GM12873 (cell line): ENCODE measurements around the gene GPR139.
A peak's percentile ranks its signal among the peaks of the same experiment; 100 is the strongest.

Experiments
- TF ChIP-seq, protein P1 (sequence below): IDR thresholded peaks from 2 replicates; pipeline ENCODE4 v1.5.1; 2012; ENCODE audit warnings: low read depth, mild to moderate bottlenecking, moderate library complexity, low read length, control low read depth; ENCODE audit not compliant: insufficient read depth; ENCODE audit errors: missing control alignments

Gene GPR139

DNA sequence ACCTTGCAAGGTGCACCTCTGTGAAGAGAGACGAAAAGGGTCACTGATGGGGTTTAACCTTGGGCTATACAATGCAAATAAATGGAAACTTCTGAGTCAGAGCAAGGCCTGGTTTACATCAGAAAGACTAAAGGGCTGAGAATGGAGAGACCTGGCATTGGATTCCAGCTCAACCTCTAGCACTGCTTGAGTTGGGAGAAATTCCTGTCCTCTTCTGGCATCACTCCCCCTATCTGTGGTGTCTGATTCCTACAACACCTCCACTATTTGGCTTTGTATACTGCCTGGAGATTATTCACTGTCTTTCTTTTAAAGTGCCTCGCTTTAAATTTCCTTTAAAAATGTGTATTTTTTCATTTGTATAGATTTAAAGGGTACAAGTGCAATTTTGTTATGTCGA is 68.8 kb downstream of the GPR139 start:
- TF ChIP-seq, protein P1, sequence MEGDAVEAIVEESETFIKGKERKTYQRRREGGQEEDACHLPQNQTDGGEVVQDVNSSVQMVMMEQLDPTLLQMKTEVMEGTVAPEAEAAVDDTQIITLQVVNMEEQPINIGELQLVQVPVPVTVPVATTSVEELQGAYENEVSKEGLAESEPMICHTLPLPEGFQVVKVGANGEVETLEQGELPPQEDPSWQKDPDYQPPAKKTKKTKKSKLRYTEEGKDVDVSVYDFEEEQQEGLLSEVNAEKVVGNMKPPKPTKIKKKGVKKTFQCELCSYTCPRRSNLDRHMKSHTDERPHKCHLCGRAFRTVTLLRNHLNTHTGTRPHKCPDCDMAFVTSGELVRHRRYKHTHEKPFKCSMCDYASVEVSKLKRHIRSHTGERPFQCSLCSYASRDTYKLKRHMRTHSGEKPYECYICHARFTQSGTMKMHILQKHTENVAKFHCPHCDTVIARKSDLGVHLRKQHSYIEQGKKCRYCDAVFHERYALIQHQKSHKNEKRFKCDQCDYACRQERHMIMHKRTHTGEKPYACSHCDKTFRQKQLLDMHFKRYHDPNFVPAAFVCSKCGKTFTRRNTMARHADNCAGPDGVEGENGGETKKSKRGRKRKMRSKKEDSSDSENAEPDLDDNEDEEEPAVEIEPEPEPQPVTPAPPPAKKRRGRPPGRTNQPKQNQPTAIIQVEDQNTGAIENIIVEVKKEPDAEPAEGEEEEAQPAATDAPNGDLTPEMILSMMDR = peak; percentile 19

DNA sequence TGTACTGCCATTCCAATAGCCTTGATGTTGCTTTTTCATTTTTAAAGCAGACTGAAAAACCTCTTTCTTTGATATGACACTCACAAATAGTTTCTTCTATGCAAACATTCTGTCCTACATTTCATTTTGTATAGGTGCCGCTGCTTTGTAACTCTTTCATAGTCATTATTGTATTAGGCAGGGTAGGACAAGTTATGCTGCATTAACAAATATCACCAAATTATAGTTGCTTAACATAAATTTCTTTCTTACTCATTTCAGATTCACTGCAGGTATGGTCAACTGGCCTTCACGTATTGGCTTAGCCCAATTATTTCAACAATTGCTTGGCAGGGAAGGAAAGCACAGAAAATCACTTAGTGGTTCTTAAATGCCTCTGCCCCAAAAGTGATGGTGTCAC is 70.8 kb downstream of the GPR139 start:
- TF ChIP-seq, protein P1 = no peak

DNA sequence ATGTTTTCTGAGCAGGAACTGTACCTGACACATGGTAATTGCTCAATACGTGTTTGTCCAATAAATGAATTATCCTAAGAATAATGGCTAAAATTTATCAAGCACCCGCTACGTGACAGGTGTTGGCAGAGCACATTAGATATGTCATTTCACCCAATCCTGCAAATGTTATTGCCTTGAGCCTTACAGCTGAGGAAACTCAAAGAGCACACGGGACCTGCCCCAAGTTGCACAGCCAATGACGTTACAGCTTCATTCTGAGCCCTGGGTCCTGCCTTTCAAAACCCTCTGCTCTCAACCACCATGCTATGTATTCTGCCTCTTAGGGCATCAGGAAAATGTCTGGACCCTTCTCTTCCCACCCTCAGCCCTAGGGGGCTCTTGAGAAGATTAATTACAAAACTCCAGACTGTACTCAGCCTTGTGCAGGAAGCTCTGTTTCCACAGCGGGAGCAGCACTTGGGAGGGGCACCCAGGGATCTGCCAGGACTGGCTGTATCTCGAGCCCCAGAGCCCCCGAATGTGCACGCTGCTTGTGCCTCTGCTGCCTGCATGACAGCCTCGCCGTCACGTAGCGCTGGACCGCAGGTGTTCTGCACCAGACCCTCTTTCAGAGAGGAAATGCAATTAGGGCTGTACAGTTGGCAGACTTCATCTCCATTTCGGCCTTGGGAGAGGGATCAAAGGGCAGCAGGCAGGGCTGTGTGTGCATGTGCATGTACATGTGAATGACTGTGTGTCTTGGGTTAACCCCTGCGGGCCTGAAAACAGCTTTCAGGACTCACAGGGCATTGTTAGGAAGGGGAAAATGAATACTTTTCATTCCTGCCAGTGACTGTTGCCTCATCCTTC is 71.6 kb downstream of the GPR139 start:
- TF ChIP-seq, protein P1 = no peak

DNA sequence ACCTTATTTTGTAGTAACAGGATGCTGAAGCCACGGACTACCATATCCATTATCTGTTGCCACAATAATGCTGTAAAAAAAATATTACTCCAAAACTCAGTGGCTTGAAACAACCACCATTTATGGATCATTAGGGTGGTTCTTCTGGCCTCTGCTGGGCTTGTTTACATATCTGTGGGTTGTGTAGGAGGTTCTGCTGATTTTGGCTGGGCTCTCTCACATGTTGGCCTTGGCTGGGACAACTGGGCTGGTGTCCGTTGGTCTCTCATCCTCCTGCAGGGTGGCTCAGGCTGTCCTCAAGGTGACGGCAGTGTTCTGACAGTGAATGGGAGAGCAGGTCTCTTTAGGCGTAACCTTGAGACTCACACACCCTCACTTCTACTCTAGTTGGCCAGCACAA is 76.0 kb downstream of the GPR139 start:
- TF ChIP-seq, protein P1 = no peak

DNA sequence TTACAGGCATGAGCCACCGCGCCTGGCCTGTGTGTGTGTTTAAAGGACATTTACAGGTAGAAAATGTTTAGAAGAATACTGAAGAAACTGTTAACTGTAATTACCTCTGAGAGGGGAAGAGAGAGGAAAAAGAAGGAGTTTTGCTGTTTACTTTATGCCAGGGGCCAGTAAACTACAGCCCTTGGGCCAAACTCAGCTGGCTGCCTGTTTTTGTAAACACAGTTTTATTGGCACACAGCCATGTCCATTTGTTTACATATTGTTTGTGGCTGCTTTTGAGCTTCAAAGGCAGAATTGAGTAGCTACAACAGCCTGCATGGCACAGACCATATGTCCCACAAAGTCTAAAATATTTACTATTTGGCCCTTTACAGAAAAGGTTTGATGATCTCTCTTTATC is 76.4 kb downstream of the GPR139 start:
- TF ChIP-seq, protein P1 = no peak

DNA sequence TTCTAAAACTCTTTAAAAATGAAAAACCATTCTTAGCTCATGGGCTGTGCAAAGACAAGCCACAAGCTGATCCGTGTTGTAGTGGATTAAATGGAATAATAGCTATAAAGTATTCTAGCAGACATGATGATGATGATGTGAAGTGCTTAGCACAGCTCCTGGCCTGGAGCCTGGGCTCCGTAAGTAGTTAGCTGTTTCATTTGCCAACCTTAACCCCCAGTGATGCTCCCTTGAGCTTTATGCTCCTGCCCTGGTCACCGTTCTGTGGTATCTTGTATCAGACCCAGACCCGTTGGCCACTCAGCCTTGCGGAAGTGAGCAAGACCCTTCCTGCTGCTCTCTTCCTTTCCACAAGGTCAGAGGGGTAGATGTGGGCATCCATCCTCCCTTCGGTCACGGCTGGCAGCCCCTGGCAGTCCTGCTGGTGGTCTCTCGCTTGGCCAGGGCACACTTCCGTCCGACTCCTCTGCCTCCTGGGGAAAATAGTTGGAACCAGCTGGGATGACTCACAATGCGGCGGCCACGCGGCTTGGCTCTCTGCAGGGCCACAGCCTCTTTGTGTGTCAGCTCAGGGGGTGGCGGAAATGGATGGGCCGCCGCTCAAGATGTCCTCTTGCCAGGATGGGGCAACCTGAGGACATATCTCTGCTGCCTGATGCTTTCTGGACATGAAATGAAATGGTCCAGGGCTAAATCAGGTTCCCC is 79.1 kb downstream of the GPR139 start:
- TF ChIP-seq, protein P1 = no peak

DNA sequence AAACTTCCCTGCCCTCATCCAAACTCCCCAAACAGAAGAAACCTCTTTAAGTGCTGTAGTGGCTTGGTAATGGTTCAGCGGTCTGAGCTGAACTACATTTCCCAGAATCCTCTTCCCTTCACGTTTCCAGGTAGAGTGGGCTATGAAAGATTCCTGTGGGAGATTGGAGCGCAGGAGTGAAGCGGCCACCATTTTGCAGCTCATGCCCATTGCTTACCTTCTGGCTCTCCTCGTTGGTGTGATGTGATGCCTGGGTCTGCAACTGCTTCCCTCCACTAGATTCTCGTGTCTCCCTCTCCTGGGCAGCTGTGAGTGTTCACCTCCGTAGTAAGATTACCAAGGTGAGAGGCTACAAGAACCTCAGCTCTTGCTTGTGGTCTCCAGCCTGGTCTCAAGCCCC is 82.1 kb downstream of the GPR139 start:
- TF ChIP-seq, protein P1 = no peak
